Glomerular visceral epithelial cell (primary cell): Measurements from ENCODE around the gene SFTPB.
"Not testable (repeated sequence)": the region's sequence is repeated elsewhere in the genome, so short reads cannot be mapped to it uniquely, and the experiment has no call there.

Experiments
- DNase-seq: peaks from one replicate; pipeline ENCODE4 v3.0.0-alpha.2; 2016; ENCODE audit errors: extremely low spot score

SFTPB gene

GRCh38 chr2:85656468-85656867 lies 11.5 kb downstream of the SFTPB start:
- DNase-seq = no peak

GRCh38 chr2:85655961-85656417 lies 12.0 kb downstream of the SFTPB start:
- peak; percentile 72 for DNase-seq

GRCh38 chr2:85653996-85654395 lies 14.0 kb downstream of the SFTPB start:
- DNase-seq = no peak

- no peak for DNase-seq
Observed at GRCh38 chr2:85652056-85652455, 15.9 kb downstream of the SFTPB start.

- DNase-seq = no peak
Observed at GRCh38 chr2:85651097-85651496, 16.9 kb downstream of the SFTPB start.

GRCh38 chr2:85650456-85650855 lies 17.5 kb downstream of the SFTPB start:
- no peak for DNase-seq

- DNase-seq = no peak
Observed at GRCh38 chr2:85649201-85650190, 18.5 kb downstream of the SFTPB start.

GRCh38 chr2:85648619-85649018 lies 19.4 kb downstream of the SFTPB start:
- peak; percentile 24 for DNase-seq

GRCh38 chr2:85647823-85648526 lies 20.0 kb downstream of the SFTPB start:
- no peak for DNase-seq

GRCh38 chr2:85646166-85646565 lies 21.8 kb downstream of the SFTPB start:
- DNase-seq = no peak

GRCh38 chr2:85644909-85645308 lies 23.1 kb downstream of the SFTPB start:
- no peak for DNase-seq

- no peak for DNase-seq
Observed at GRCh38 chr2:85642725-85643124, 25.3 kb downstream of the SFTPB start.

- DNase-seq = no peak
Observed at GRCh38 chr2:85635636-85636035, 32.4 kb downstream of the SFTPB start.

- no peak for DNase-seq
Observed at GRCh38 chr2:85635011-85635410, 33.0 kb downstream of the SFTPB start.

GRCh38 chr2:85631316-85631715 lies 36.7 kb downstream of the SFTPB start:
- no peak for DNase-seq

GRCh38 chr2:85628658-85629057 lies 39.3 kb downstream of the SFTPB start:
- DNase-seq = no peak

GRCh38 chr2:85623991-85624390 lies 44.0 kb downstream of the SFTPB start:
- DNase-seq = no peak

- no peak for DNase-seq
Observed at GRCh38 chr2:85621338-85621737, 46.7 kb downstream of the SFTPB start.

- DNase-seq = no peak
Observed at GRCh38 chr2:85619617-85620016, 48.4 kb downstream of the SFTPB start.

GRCh38 chr2:85617723-85618122 lies 50.3 kb downstream of the SFTPB start:
- DNase-seq = not testable (repeated sequence)

- DNase-seq = no peak
Observed at GRCh38 chr2:85615413-85615728, 52.6 kb downstream of the SFTPB start.

GRCh38 chr2:85614757-85615156 lies 53.2 kb downstream of the SFTPB start:
- DNase-seq = not testable (repeated sequence)
